ENCODE measurements around the gene ERICH4.

ERICH4 gene

DNA sequence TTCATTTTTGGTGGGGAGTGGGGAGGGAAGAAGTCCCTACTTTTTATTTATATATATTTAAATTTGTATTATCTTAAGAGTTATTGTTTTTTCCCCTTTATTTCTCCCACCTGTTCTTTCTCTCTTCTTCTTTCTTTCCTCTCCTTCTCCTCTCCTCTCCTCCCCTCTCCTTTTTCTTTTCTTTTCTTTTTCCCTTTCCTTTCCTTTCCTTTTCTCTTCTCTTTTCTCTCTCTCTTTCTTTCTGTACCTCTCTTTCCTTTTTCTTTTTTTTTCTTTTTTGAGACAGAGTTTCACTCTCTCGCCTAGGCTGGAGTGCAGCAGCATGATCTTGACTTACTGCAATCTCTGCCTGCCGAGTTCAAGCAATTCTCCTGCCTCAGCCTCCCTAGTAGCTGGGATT, 43.4 kb upstream of the ERICH4 start:
- in situ Hi-C loops (cut with HindIII; ENCODE audit: low sequenced_read_pairs): no loop called here
- TF ChIP-seq, protein P1, sequence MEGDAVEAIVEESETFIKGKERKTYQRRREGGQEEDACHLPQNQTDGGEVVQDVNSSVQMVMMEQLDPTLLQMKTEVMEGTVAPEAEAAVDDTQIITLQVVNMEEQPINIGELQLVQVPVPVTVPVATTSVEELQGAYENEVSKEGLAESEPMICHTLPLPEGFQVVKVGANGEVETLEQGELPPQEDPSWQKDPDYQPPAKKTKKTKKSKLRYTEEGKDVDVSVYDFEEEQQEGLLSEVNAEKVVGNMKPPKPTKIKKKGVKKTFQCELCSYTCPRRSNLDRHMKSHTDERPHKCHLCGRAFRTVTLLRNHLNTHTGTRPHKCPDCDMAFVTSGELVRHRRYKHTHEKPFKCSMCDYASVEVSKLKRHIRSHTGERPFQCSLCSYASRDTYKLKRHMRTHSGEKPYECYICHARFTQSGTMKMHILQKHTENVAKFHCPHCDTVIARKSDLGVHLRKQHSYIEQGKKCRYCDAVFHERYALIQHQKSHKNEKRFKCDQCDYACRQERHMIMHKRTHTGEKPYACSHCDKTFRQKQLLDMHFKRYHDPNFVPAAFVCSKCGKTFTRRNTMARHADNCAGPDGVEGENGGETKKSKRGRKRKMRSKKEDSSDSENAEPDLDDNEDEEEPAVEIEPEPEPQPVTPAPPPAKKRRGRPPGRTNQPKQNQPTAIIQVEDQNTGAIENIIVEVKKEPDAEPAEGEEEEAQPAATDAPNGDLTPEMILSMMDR (IDR thresholded peaks at IDR 0.05; ENCODE audit: low read depth, low read length): no peak
- no peak for DNase-seq (ENCODE audit: low read depth, low spot score)
- no peak overlapping the region for H3K4me3 ChIP-seq (ENCODE audit: low read depth, low read length)

DNA sequence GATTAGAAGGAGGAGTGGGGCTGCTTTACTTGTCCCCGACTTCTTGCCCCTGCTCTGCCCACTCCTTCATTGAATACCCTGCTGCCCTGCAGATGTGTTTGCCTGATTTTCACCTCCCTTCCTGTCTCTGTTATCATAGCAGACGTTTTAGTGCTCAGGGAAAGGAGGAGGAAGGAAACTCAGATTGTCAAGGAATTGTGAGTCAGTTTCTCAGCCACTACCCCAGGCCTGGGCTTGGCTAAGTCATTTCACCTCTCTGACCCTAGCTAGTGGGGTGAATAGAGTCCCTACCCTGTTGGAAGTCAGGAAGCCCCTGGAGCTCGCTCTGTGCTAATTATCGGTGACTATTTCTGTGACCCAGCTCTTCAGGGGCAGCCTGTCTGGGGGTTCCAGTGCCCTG, 41.5 kb upstream of the ERICH4 start:
- DNase-seq (ENCODE audit: low read depth, low spot score): no peak
- in situ Hi-C loops (cut with HindIII; ENCODE audit: low sequenced_read_pairs): no loop called here
- no peak overlapping the region for H3K4me3 ChIP-seq (ENCODE audit: low read depth, low read length)
- TF ChIP-seq, protein P1 (IDR thresholded peaks at IDR 0.05; ENCODE audit: low read depth, low read length): no peak

DNA sequence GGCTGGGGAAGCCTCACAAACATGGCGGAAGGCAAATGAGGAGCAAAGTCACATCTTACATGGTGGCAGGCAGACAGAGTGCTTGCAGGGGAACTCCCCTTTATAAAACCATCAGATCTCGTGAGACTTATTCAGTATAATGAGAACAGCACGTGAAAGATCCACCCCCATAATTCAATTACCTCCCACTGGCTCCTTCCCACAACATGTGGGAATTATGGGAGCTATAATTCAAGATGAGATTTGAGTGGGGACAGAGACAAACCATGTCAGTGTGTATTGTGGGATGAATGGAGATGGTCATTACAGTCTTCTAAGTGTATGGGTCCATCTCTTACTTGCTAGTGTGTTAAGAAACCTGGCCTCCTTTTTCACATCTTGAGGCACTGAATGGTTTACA, 40.9 kb upstream of the ERICH4 start:
- in situ Hi-C loops (cut with HindIII; ENCODE audit: low sequenced_read_pairs): no loop called here
- DNase-seq (ENCODE audit: low read depth, low spot score): no peak
- TF ChIP-seq, protein P1 (IDR thresholded peaks at IDR 0.05; ENCODE audit: low read depth, low read length): no peak
- H3K4me3 ChIP-seq (ENCODE audit: low read depth, low read length): no peak overlapping the region

DNA sequence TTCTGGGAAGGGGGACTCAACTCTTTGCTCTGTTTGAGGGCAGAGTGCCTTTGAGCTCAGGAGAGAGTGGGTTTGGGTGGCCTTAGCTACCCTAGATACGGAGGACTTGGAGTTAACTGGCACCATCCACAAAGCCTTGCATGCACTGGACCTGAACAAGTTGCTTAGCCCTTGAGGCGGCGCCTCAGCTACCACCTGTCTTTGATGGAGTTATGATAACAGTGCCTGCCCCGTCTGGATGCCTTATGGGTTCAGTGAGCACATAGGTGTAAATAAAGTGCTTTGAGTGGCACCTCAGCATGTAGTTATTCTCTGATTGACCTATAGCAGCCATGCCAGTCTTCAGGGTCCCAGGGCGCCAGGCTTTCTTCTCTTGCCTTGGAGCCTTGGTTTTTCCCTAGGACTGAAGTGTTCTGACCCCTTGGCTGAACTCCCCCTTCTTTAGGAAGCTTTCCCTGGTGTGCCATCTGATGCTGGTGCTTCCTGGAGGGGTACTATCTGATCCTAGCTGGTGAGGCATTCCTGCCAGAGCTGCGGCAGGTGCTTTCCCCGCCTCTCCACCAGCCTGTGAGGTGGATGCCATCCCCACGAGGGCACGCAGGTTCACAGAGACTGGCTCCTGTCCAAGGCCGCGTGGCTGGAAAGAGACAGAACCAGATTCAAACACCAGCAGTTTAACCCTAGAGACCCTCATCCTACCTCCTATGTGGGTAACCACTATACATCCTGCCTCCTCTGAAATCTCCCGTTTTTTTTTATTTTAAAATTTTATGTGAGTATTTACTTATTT, 39.6 kb upstream of the ERICH4 start:
- no peak overlapping the region for H3K4me3 ChIP-seq (ENCODE audit: low read depth, low read length)
- TF ChIP-seq, protein P1 (IDR thresholded peaks at IDR 0.05; ENCODE audit: low read depth, low read length): no peak
- no peak for DNase-seq (ENCODE audit: low read depth, low spot score)
- in situ Hi-C loops (cut with HindIII; ENCODE audit: low sequenced_read_pairs): no loop called here

DNA sequence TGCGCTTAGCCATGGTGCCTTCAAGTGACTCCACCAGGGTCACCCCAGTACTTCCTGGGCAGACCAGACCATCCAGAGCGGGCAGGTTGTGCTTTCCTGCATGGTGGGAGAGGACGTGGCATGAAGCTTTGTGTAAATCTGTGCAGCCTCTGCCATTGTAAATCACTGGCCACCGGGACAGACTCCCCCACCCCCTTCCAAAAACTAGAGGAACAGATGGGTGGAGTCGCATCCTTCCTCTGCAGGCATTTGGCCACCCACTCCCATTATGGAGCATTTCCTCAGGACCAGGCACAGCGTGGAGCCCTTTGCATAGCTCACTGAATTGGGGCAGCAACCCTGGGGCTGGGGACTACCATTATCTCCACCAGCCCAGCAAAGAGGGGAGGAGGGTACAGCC, 37.2 kb upstream of the ERICH4 start:
- TF ChIP-seq, protein P1 (IDR thresholded peaks at IDR 0.05; ENCODE audit: low read depth, low read length): no peak
- no peak for DNase-seq (ENCODE audit: low read depth, low spot score)
- in situ Hi-C loops (cut with HindIII; ENCODE audit: low sequenced_read_pairs): no loop called here
- H3K4me3 ChIP-seq (ENCODE audit: low read depth, low read length): no peak overlapping the region

DNA sequence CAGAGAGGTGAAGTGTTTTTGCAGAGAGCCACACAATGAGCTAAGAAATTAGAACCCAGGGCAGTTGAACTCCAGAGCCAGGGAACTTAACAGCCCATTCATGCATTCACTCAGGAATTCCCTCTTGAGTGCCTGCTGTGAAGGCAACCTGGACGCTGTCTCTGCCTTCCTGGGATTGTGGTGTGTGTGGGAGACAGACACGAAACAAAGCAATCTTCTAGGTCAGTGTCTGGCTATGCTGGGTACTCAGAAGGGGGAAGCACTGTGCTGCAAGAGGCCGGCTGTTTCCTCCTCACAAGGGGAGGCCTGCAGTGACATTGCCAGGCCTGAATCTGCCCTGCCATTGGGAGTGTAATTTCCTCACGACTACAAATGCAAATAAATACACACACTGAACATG, 35.7 kb upstream of the ERICH4 start:
- in situ Hi-C loops (cut with HindIII; ENCODE audit: low sequenced_read_pairs): no loop called here
- TF ChIP-seq, protein P1 (IDR thresholded peaks at IDR 0.05; ENCODE audit: low read depth, low read length): no peak
- no peak for DNase-seq (ENCODE audit: low read depth, low spot score)
- no peak overlapping the region for H3K4me3 ChIP-seq (ENCODE audit: low read depth, low read length)
